H1 (cell line): ENCODE data around the gene SH3RF3. TPM values are rescaled to one million over a fixed set of nuclear protein-coding genes. Genes with fewer than 3 reads are reported as not detected.

Source experiments
- EP300 ChIP-seq, 2 experiments: IDR thresholded peaks; 1 replicate in 1 of 2; 2 replicates in 1 of 2; pipeline ENCODE4 v1.6.1; 2011 to 2012; ENCODE audit warnings: low read depth in 2 of 2, low read length in 2 of 2, mild to moderate bottlenecking in 2 of 2, borderline replicate concordance in 1 of 2, inconsistent platforms in 1 of 2, moderate library complexity in 1 of 2
- SRF ChIP-seq: IDR thresholded peaks from 2 replicates; pipeline ENCODE4 v1.6.1; 2011; ENCODE audit warnings: mild to moderate bottlenecking, low read depth, low read length, moderate library complexity
- TAF1 ChIP-seq: IDR thresholded peaks from 2 replicates; pipeline ENCODE4 v1.6.1; 2011; ENCODE audit warnings: mild to moderate bottlenecking, low read depth, low read length
- TCF12 ChIP-seq: IDR thresholded peaks from 2 replicates; pipeline ENCODE4 v1.6.1; 2011; ENCODE audit warnings: low read depth, mild to moderate bottlenecking, low read length
- polyA plus RNA-seq, 7 experiments: library from polyadenylated mRNA; depleted of rRNA in 3 of 7; stranded (reverse) in 5 of 7; unstranded in 2 of 7; fragments of >200 nt in 5 of 7; fragments of 200-250 nt in 2 of 7; gene quantifications; 1 replicate in 5 of 7; 2 replicates in 1 of 7; 4 replicates in 1 of 7; pipeline versions ENCODE4 v1.2.1 to v1.2.3, GENCODE V29; 2011 to 2013; ENCODE audit warnings: missing spikeins in 2 of 7, mixed read lengths in 2 of 7
- total RNA-seq: library from RNA; stranded (reverse); fragmentation: NEBNext Ultra II Directional; extraction: Animal tissue kit (Norgen Biotek cat#: 25700); gene quantifications from 2 replicates; pipeline ENCODE4 v1.2.1, GENCODE V29; 2021
- TF ChIP-seq, protein P1 (sequence below): fragments of 300-600 bp; sonication (generic); IDR thresholded peaks from 2 replicates; pipeline ENCODE4 v1.7.1; 2012; ENCODE audit warnings: low read length, moderate library complexity, mild to moderate bottlenecking, inconsistent platforms; ENCODE audit not compliant: insufficient replicate concordance

The SH3RF3 gene
- total and polyA plus RNA-seq, 2 of the 8 experiments (the other 6 are each of a cell fraction or from before 2014, with no cell fraction given) = 0.11 to 0.65 TPM

GRCh38 chr2:109342930-109343329 is 213.9 kb downstream of the SH3RF3 start (continued):
- TF ChIP-seq, protein P1, sequence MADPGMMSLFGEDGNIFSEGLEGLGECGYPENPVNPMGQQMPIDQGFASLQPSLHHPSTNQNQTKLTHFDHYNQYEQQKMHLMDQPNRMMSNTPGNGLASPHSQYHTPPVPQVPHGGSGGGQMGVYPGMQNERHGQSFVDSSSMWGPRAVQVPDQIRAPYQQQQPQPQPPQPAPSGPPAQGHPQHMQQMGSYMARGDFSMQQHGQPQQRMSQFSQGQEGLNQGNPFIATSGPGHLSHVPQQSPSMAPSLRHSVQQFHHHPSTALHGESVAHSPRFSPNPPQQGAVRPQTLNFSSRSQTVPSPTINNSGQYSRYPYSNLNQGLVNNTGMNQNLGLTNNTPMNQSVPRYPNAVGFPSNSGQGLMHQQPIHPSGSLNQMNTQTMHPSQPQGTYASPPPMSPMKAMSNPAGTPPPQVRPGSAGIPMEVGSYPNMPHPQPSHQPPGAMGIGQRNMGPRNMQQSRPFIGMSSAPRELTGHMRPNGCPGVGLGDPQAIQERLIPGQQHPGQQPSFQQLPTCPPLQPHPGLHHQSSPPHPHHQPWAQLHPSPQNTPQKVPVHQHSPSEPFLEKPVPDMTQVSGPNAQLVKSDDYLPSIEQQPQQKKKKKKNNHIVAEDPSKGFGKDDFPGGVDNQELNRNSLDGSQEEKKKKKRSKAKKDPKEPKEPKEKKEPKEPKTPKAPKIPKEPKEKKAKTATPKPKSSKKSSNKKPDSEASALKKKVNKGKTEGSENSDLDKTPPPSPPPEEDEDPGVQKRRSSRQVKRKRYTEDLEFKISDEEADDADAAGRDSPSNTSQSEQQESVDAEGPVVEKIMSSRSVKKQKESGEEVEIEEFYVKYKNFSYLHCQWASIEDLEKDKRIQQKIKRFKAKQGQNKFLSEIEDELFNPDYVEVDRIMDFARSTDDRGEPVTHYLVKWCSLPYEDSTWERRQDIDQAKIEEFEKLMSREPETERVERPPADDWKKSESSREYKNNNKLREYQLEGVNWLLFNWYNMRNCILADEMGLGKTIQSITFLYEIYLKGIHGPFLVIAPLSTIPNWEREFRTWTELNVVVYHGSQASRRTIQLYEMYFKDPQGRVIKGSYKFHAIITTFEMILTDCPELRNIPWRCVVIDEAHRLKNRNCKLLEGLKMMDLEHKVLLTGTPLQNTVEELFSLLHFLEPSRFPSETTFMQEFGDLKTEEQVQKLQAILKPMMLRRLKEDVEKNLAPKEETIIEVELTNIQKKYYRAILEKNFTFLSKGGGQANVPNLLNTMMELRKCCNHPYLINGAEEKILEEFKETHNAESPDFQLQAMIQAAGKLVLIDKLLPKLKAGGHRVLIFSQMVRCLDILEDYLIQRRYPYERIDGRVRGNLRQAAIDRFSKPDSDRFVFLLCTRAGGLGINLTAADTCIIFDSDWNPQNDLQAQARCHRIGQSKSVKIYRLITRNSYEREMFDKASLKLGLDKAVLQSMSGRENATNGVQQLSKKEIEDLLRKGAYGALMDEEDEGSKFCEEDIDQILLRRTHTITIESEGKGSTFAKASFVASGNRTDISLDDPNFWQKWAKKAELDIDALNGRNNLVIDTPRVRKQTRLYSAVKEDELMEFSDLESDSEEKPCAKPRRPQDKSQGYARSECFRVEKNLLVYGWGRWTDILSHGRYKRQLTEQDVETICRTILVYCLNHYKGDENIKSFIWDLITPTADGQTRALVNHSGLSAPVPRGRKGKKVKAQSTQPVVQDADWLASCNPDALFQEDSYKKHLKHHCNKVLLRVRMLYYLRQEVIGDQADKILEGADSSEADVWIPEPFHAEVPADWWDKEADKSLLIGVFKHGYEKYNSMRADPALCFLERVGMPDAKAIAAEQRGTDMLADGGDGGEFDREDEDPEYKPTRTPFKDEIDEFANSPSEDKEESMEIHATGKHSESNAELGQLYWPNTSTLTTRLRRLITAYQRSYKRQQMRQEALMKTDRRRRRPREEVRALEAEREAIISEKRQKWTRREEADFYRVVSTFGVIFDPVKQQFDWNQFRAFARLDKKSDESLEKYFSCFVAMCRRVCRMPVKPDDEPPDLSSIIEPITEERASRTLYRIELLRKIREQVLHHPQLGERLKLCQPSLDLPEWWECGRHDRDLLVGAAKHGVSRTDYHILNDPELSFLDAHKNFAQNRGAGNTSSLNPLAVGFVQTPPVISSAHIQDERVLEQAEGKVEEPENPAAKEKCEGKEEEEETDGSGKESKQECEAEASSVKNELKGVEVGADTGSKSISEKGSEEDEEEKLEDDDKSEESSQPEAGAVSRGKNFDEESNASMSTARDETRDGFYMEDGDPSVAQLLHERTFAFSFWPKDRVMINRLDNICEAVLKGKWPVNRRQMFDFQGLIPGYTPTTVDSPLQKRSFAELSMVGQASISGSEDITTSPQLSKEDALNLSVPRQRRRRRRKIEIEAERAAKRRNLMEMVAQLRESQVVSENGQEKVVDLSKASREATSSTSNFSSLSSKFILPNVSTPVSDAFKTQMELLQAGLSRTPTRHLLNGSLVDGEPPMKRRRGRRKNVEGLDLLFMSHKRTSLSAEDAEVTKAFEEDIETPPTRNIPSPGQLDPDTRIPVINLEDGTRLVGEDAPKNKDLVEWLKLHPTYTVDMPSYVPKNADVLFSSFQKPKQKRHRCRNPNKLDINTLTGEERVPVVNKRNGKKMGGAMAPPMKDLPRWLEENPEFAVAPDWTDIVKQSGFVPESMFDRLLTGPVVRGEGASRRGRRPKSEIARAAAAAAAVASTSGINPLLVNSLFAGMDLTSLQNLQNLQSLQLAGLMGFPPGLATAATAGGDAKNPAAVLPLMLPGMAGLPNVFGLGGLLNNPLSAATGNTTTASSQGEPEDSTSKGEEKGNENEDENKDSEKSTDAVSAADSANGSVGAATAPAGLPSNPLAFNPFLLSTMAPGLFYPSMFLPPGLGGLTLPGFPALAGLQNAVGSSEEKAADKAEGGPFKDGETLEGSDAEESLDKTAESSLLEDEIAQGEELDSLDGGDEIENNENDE = no peak
- TF ChIP-seq EP300 (IDR thresholded peaks at IDR 0.05; ENCODE audit: borderline replicate concordance in 1 of 2, low read depth in 2 of 2, low read length in 2 of 2) (no peak), TCF12 (no peak), TAF1 (no peak), SRF (no peak)
